Loucy (cell line): ENCODE measurements around the gene RABIF.

ENCODE experiments used
- H2AFZ ChIP-seq: fragments of 200-600 bp; sonication (generic); 2 replicates; pipeline ENCODE4 v1.6.0; 2016; ENCODE audit warnings: antibody characterized with exemption, mild to moderate bottlenecking, low read length, moderate library complexity
- H3F3A ChIP-seq: fragments of 200-600 bp; 2 replicates; pipeline ENCODE4 v1.6.0; 2016; ENCODE audit warnings: antibody characterized with exemption, low read depth, mild to moderate bottlenecking
- H3K27me3 ChIP-seq: fragments of 200-600 bp; sonication (generic); 2 replicates; pipeline ENCODE4 v1.6.1; 2014; ENCODE audit warnings: low read length, mild to moderate bottlenecking; ENCODE audit not compliant: insufficient read depth, poor library complexity, severe bottlenecking
- H3K36me3 ChIP-seq: fragments of 200-600 bp; sonication (generic); 2 replicates; pipeline ENCODE4 v1.6.1; 2016; ENCODE audit warnings: low read length; ENCODE audit not compliant: insufficient read depth
- H3K4me1 ChIP-seq: fragments of 200-600 bp; sonication (generic); 2 replicates; pipeline ENCODE4 v1.5.1; 2014; ENCODE audit warnings: low read length, mild to moderate bottlenecking; ENCODE audit not compliant: insufficient read depth, poor library complexity, severe bottlenecking
- H3K4me2 ChIP-seq: fragments of 200-600 bp; sonication (generic); 2 replicates; pipeline ENCODE4 v1.6.0; 2014; ENCODE audit warnings: antibody characterized with exemption, low read length, low read depth, mild to moderate bottlenecking; ENCODE audit not compliant: poor library complexity, severe bottlenecking
- H3K4me3 ChIP-seq: fragments of 200-600 bp; sonication (generic); 2 replicates; pipeline ENCODE4 v1.5.1; 2014; ENCODE audit warnings: low read length, mild to moderate bottlenecking, mixed read lengths; ENCODE audit not compliant: poor library complexity, severe bottlenecking
- H3K79me2 ChIP-seq: fragments of 200-600 bp; sonication (generic); 2 replicates; pipeline ENCODE4 v1.6.1; 2014; ENCODE audit warnings: low read length; ENCODE audit not compliant: insufficient read depth
- H3K9ac ChIP-seq: fragments of 200-600 bp; sonication (generic); 2 replicates; pipeline ENCODE4 v1.6.0; 2014; ENCODE audit warnings: mild to moderate bottlenecking, low read depth, low read length, moderate library complexity; ENCODE audit not compliant: poor library complexity, severe bottlenecking
- H3K9me2 ChIP-seq: fragments of 200-600 bp; sonication (generic); replicated peaks from 2 replicates; pipeline ENCODE4 v1.6.1; 2016; ENCODE audit warnings: low read depth, low read length, mixed read lengths
- H3K9me3 ChIP-seq: fragments of 200-600 bp; sonication (generic); 2 replicates; pipeline ENCODE4 v1.6.1; 2014; ENCODE audit warnings: mild to moderate bottlenecking, antibody characterized with exemption, low read length, low read depth; ENCODE audit not compliant: insufficient read depth
- H4K20me1 ChIP-seq: fragments of 200-600 bp; sonication (generic); 2 replicates; pipeline ENCODE4 v1.6.0; 2014; ENCODE audit warnings: antibody characterized with exemption, low read length, mild to moderate bottlenecking; ENCODE audit not compliant: insufficient read depth, poor library complexity, severe bottlenecking
- EZH2phosphoT487 ChIP-seq: fragments of 200-600 bp; IDR thresholded peaks from 2 replicates; pipeline ENCODE4 v1.6.1; 2018; ENCODE audit warnings: antibody characterized with exemption, mild to moderate bottlenecking, moderate library complexity, borderline replicate concordance
- TF ChIP-seq, protein P1 (sequence below): fragments of 200-600 bp; sonication (generic); conservative IDR thresholded peaks from 2 replicates; pipeline ENCODE4 v1.5.1; 2014; ENCODE audit warnings: mild to moderate bottlenecking, antibody characterized with exemption, low read length

Gene RABIF

DNA sequence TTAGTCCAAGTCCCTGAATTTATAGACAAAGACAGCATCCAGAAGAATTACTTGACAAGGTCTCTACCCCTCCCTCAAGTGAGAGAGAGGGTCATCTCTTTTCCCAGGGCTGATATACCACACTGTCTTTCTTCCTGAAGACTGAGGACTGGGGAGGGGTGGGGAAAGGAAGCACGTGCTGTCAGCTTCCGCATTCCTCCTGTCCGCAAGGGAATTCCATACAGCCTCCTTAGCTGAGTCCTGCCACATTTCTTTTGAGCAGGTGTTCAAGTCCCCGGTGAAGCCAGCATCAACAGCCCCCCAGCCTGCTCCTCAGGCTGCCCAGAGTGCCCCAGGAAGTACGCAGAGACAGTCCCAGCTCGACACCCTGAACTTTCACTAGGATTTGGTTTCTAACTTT lies 44.0 kb downstream of the RABIF start:
- Histone ChIP-seq H2AFZ (no peak overlapping the region), H3K36me3 (no peaks in the 10 kb centered on the region), H3K4me1 (no peaks in the 10 kb centered on the region), H3K79me2 (no peaks in the 10 kb centered on the region), H3K27me3 (no peaks in the 10 kb centered on the region), H3K9ac (no peak overlapping the region), H3K4me2 (no peak overlapping the region), H3K9me3 (no peaks in the 10 kb centered on the region), H3F3A (no peaks in the 10 kb centered on the region), H3K9me2 (no peaks in the 10 kb centered on the region), H3K4me3 (no peak overlapping the region), H4K20me1 (no peaks in the 10 kb centered on the region)
- TF ChIP-seq, protein P1, sequence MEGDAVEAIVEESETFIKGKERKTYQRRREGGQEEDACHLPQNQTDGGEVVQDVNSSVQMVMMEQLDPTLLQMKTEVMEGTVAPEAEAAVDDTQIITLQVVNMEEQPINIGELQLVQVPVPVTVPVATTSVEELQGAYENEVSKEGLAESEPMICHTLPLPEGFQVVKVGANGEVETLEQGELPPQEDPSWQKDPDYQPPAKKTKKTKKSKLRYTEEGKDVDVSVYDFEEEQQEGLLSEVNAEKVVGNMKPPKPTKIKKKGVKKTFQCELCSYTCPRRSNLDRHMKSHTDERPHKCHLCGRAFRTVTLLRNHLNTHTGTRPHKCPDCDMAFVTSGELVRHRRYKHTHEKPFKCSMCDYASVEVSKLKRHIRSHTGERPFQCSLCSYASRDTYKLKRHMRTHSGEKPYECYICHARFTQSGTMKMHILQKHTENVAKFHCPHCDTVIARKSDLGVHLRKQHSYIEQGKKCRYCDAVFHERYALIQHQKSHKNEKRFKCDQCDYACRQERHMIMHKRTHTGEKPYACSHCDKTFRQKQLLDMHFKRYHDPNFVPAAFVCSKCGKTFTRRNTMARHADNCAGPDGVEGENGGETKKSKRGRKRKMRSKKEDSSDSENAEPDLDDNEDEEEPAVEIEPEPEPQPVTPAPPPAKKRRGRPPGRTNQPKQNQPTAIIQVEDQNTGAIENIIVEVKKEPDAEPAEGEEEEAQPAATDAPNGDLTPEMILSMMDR, result no peak
- TF ChIP-seq EZH2phosphoT487, result no peak

DNA sequence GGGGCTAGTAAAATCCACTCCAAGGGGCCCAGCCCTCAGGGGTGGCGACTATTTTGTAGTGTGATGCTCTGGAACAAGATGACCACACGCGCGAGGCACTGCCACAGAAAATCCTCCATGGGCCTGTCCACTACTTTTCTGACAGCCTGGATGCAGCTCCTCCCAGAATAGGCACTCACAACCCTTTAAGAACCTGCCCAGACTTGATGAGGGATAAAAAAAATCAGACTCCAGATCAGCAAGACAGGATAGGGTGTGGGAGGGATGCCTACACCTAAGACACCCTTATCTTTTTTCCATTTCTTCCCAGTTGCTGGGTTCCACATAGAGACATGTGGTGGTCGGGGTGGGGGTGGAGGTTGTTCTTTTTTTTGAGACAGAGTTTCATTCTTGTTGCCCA lies 44.7 kb downstream of the RABIF start:
- no peaks in the 10 kb centered on the region for H3F3A ChIP-seq
- H3K79me2 ChIP-seq, result no peaks in the 10 kb centered on the region
- no peak for TF ChIP-seq EZH2phosphoT487
- TF ChIP-seq, protein P1, result no peak
- H2AFZ ChIP-seq, result no peak overlapping the region
- H3K4me2 ChIP-seq, result no peak overlapping the region
- no peak overlapping the region for H3K9ac ChIP-seq
- no peaks in the 10 kb centered on the region for H4K20me1 ChIP-seq
- H3K36me3 ChIP-seq, result no peaks in the 10 kb centered on the region
- no peaks in the 10 kb centered on the region for H3K4me1 ChIP-seq
- no peaks in the 10 kb centered on the region for H3K9me3 ChIP-seq
- no peak overlapping the region for H3K4me3 ChIP-seq
- H3K27me3 ChIP-seq, result no peaks in the 10 kb centered on the region
- no peaks in the 10 kb centered on the region for H3K9me2 ChIP-seq

DNA sequence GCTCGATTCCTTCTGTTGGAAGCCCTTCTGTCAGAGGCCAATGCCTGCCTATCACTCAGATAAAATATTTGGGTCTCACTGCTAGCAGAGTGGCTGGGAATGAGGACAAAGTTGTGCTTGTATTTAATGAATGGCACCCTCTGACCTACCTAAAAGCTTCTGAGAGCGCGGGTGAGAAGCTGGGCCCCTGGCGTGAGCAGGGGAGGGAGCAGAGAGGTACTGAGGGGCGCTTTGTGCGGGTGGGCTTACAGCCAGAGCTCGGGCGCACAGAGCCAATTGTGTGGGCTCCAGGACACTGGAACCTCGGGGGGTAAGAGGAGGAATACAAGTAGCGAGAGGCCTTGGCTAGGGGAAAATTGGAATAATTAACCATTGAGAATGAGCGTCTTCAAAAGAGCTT lies 45.9 kb downstream of the RABIF start:
- H3F3A ChIP-seq, result no peaks in the 10 kb centered on the region
- no peak overlapping the region for H3K9ac ChIP-seq
- no peak overlapping the region for H2AFZ ChIP-seq
- H3K4me2 ChIP-seq, result no peak overlapping the region
- no peak for TF ChIP-seq EZH2phosphoT487
- TF ChIP-seq, protein P1, result no peak
- H3K9me2 ChIP-seq, result no peaks in the 10 kb centered on the region
- H3K79me2 ChIP-seq, result no peaks in the 10 kb centered on the region
- H3K27me3 ChIP-seq, result no peaks in the 10 kb centered on the region
- H3K36me3 ChIP-seq, result no peaks in the 10 kb centered on the region
- no peak overlapping the region for H3K4me3 ChIP-seq
- H4K20me1 ChIP-seq, result no peaks in the 10 kb centered on the region
- H3K9me3 ChIP-seq, result no peaks in the 10 kb centered on the region
- no peaks in the 10 kb centered on the region for H3K4me1 ChIP-seq
